ENCODE measurements around the gene COL18A1.

DNA sequence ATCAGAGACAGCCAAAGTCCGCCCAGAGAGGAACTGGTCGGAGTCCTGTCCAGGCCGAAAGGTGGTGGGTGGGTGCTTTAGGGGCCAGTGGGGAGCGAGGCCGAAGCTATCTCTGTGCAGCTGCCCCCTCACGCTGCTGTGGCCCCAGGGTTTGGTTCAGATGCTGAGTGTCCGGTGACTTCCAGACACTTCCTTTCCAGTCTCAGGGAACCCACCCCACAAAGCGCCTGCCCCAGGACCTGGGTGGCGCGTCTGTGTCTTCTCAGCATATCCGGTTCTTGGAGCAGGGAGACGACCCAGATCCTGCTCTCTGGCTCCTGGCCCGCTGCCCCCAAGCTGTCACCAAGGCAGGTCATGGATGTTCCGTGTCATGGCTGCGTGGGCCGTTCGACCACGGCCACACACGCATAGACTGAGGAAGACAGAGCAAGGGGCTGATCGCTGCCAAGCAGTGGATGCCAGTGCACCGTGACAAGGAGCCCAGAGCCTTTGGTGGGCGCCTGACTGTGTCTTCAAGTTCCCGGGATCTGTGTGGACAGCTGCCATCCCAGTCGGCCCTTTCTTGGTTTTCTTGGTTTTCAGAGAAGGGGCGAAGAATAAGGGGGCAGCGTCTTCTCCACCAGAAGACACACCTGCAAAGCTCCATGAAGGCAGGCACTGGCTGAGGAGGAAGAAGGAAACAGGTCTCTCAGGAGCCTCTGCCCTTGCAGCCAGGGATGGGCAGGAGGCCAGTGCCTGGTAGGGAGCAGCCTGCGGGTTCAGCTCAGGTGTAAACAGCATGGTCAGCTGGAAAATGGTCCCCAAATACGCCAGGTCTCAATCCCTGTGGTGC lies 22.9 kb upstream of the COL18A1 start:
- TF ChIP-seq, protein P1, sequence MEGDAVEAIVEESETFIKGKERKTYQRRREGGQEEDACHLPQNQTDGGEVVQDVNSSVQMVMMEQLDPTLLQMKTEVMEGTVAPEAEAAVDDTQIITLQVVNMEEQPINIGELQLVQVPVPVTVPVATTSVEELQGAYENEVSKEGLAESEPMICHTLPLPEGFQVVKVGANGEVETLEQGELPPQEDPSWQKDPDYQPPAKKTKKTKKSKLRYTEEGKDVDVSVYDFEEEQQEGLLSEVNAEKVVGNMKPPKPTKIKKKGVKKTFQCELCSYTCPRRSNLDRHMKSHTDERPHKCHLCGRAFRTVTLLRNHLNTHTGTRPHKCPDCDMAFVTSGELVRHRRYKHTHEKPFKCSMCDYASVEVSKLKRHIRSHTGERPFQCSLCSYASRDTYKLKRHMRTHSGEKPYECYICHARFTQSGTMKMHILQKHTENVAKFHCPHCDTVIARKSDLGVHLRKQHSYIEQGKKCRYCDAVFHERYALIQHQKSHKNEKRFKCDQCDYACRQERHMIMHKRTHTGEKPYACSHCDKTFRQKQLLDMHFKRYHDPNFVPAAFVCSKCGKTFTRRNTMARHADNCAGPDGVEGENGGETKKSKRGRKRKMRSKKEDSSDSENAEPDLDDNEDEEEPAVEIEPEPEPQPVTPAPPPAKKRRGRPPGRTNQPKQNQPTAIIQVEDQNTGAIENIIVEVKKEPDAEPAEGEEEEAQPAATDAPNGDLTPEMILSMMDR (IDR thresholded peaks at IDR 0.05; ENCODE audit: poor library complexity) = no peak
- TF ChIP-seq EZH2 (IDR thresholded peaks at IDR 0.05; ENCODE audit: borderline replicate concordance) (no peak), EZH2phosphoT487 (IDR thresholded peaks at IDR 0.05; ENCODE audit: low read depth, severe bottlenecking, unreplicated experiment) (no peak)

All from hepatocyte (in vitro differentiated cells).